Type B pancreatic cell (in vitro differentiated cells): ENCODE results near the gene ATAD2B. TPM values are rescaled to one million over a fixed set of nuclear protein-coding genes. Genes with fewer than 3 reads are reported as not detected.

ENCODE experiments used
- DNase-seq: peaks from one replicate; pipeline ENCODE4 v3.0.0; 2021; ENCODE audit warnings: mixed read lengths; ENCODE audit not compliant: unreplicated experiment; ENCODE audit errors: extremely low spot score
- H3K27ac Mint-ChIP-seq: 2 replicates; pipeline ENCODE4 v1.8.0; 2021; ENCODE audit warnings: mild to moderate bottlenecking, mixed read lengths
- H3K27me3 Mint-ChIP-seq: 2 replicates; pipeline ENCODE4 v1.8.0; 2021; ENCODE audit warnings: mixed read lengths
- H3K36me3 Mint-ChIP-seq: 2 replicates; pipeline ENCODE4 v1.8.0; 2021; ENCODE audit warnings: mixed read lengths
- H3K4me1 Mint-ChIP-seq: one replicate; pipeline ENCODE4 v1.8.0; 2021; ENCODE audit warnings: mixed read lengths; ENCODE audit not compliant: unreplicated experiment
- H3K4me3 Mint-ChIP-seq: 2 replicates; pipeline ENCODE4 v1.8.0; 2021; ENCODE audit warnings: mild to moderate bottlenecking, mixed read lengths
- H3K9me3 Mint-ChIP-seq: 2 replicates; pipeline ENCODE4 v1.8.0; 2021; ENCODE audit warnings: mixed read lengths
- total RNA-seq: library from RNA; stranded (reverse); gene quantifications from 2 replicates; pipeline ENCODE4 v1.2.1, GENCODE V29; 2021; ENCODE audit warnings: low replicate concordance
- TF ChIP-seq, protein P1 (sequence below): fragments of 200-600 bp; sonication (generic); conservative IDR thresholded peaks from 2 replicates; pipeline ENCODE4 v1.5.0; 2021; ENCODE audit warnings: antibody characterized with exemption, mild to moderate bottlenecking

Gene ATAD2B
- total RNA-seq, 1 donor from 2014 or later = 25.7 TPM

- DNase-seq = no peak
- H3K27ac Mint-ChIP-seq = no peak overlapping the region
- H3K4me1 Mint-ChIP-seq = peaks cover 12% of the 10 kb centered on the region
- no peak overlapping the region for H3K4me3 Mint-ChIP-seq
- H3K36me3 Mint-ChIP-seq = peaks cover 4% of the 10 kb centered on the region
- H3K9me3 Mint-ChIP-seq = peaks cover 4% of the 10 kb centered on the region
- no peaks in the 10 kb centered on the region for H3K27me3 Mint-ChIP-seq
- TF ChIP-seq, protein P1, sequence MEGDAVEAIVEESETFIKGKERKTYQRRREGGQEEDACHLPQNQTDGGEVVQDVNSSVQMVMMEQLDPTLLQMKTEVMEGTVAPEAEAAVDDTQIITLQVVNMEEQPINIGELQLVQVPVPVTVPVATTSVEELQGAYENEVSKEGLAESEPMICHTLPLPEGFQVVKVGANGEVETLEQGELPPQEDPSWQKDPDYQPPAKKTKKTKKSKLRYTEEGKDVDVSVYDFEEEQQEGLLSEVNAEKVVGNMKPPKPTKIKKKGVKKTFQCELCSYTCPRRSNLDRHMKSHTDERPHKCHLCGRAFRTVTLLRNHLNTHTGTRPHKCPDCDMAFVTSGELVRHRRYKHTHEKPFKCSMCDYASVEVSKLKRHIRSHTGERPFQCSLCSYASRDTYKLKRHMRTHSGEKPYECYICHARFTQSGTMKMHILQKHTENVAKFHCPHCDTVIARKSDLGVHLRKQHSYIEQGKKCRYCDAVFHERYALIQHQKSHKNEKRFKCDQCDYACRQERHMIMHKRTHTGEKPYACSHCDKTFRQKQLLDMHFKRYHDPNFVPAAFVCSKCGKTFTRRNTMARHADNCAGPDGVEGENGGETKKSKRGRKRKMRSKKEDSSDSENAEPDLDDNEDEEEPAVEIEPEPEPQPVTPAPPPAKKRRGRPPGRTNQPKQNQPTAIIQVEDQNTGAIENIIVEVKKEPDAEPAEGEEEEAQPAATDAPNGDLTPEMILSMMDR = no peak
These were observed 22.2 kb downstream of the ATAD2B start for GRCh38 chr2:23904692-23905091.

DNA sequence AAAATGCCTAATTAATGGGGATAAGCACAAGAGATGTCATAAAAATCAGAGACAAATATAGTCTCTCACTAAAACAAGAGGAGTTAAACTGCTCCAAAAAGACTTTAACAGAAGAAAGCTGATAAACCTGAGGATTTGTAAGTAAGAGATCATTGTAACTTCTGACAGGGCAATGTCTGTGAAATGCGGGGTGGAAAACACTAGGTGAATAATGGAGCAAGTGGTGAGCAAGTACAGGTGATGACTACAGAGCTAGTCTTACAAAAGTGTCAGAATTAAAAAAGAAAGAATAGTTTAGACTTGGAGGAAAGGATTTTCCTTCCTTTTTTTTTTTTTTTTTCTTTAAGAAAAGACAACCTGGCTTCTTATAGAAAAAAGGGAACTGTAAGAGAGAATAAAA, 22.7 kb downstream of the ATAD2B start:
- no peak overlapping the region for H3K27ac Mint-ChIP-seq
- no peak for DNase-seq
- TF ChIP-seq, protein P1 = no peak

GRCh38 chr2:23903034-23903433, 23.9 kb downstream of the ATAD2B start:
- H3K4me1 Mint-ChIP-seq = peaks cover 12% of the 10 kb centered on the region
- no peak overlapping the region for H3K27ac Mint-ChIP-seq
- no peak for DNase-seq
- peaks cover 4% of the 10 kb centered on the region for H3K9me3 Mint-ChIP-seq
- no peaks in the 10 kb centered on the region for H3K27me3 Mint-ChIP-seq
- TF ChIP-seq, protein P1 = no peak
- no peak overlapping the region for H3K4me3 Mint-ChIP-seq
- H3K36me3 Mint-ChIP-seq = peaks cover 3% of the 10 kb centered on the region

More for the DNA sequence above, 22.7 kb downstream of the ATAD2B start:
- peaks cover under 1% of the 10 kb centered on the region for H3K36me3 Mint-ChIP-seq
- no peaks in the 10 kb centered on the region for H3K27me3 Mint-ChIP-seq
- H3K9me3 Mint-ChIP-seq = peaks cover 4% of the 10 kb centered on the region
- peaks cover 12% of the 10 kb centered on the region for H3K4me1 Mint-ChIP-seq
- no peak overlapping the region for H3K4me3 Mint-ChIP-seq

DNA sequence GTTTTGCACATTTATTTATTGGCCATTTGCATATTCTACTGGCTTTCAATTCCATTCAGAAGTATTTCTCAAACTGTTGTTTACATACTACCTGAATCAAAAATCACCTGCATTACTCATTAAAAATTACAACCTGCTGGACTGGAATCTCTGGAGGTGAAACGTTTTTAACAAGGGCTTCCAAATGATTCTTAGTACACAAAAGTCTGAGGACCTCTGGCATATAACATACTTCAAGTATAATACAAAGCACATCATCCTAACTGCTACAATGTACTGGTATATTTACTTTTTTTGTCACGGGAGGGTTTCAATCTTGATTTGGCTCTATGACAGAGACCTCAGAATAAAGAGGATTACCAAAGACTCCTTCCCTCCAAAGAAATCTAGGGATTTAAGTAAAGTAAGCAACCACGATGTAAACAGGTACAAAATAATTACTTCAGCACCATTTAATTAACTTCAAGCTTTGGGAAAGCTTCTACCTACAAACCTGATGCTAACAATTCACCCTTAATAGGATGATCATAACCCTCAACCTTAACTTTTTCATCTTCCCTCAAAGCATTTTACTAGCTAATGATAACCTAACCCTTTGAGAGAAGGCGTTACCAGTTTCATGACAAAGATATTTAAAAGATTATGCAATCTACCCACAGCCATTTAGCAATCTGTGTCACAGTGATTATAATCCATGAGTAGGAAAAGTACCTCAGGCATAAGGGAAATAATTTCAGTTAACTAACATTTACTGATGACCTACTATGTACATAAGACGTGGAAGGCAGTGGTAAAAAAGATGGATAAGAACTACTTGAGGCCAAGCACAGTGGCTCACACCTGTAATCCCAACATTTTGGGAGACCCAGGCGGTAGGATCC, 24.7 kb downstream of the ATAD2B start:
- H3K9me3 Mint-ChIP-seq = peaks cover 10% of the 10 kb centered on the region
- no peak for DNase-seq
- peaks cover 12% of the 10 kb centered on the region for H3K4me1 Mint-ChIP-seq
- H3K4me3 Mint-ChIP-seq = no peak overlapping the region
- H3K36me3 Mint-ChIP-seq = peaks cover 6% of the 10 kb centered on the region
- H3K27me3 Mint-ChIP-seq = no peaks in the 10 kb centered on the region
- no peak overlapping the region for H3K27ac Mint-ChIP-seq
- TF ChIP-seq, protein P1 = no peak

DNA sequence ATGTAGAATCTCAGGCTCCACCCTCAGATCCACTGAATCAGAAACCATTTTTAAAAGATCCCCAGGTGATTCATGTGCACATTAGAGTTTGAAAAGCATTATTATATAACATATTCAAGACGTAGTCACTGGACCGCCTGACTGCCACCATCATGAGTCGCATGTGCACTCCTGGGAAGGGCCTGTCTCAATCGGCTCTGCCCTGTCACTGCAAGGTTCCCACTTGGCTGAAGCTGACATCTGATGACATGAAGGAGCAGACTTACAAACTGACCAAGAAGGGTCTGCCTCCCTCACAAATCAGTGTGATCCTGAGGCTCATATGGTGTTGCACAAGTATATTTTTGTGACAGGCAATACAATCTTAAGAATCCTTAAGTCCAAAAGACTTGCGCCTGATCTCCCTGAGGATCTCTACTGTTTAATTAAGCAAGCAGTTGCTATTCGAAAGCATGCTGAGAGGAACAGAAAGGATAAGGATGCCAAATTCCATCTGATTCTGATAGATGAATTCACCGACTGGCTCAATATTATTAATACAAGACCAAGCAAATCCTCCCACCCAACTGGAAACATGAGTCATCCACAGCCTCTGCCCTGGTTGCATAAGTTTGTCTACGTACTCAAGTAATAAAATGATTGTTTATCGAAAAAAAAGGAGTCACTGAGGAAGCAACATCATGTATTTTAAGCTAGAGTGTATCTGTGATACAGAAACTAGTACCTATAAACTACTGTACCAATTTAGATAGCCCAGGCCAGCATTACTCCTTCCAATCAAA, 26.2 kb downstream of the ATAD2B start:
- H3K27ac Mint-ChIP-seq = no peak overlapping the region
- peaks cover 16% of the 10 kb centered on the region for H3K4me1 Mint-ChIP-seq
- H3K9me3 Mint-ChIP-seq = peaks cover 11% of the 10 kb centered on the region
- no peaks in the 10 kb centered on the region for H3K27me3 Mint-ChIP-seq
- DNase-seq = no peak
- TF ChIP-seq, protein P1 = no peak
- H3K36me3 Mint-ChIP-seq = peaks cover 6% of the 10 kb centered on the region
- no peak overlapping the region for H3K4me3 Mint-ChIP-seq
